IPS-20b (cell line): Measurements from ENCODE around the gene ABHD1.

Experiments used
- H3K27ac ChIP-seq: one replicate; pipeline ENCODE4 v1.5.1; 2013; ENCODE audit warnings: low read length
- H3K27me3 ChIP-seq: 2 replicates; pipeline ENCODE4 v1.6.1; 2013; ENCODE audit warnings: mild to moderate bottlenecking, low read length, inconsistent platforms; ENCODE audit not compliant: insufficient read depth
- H3K36me3 ChIP-seq: 2 replicates; pipeline ENCODE4 v1.6.1; 2013; ENCODE audit warnings: low read depth, mild to moderate bottlenecking, inconsistent platforms, low read length, moderate library complexity; ENCODE audit not compliant: insufficient read depth
- H3K4me1 ChIP-seq: 2 replicates; pipeline ENCODE4 v1.6.1; 2013; ENCODE audit warnings: mild to moderate bottlenecking, control low read depth, inconsistent platforms, low read length, moderate library complexity; ENCODE audit not compliant: insufficient read depth
- H3K4me3 ChIP-seq: 2 replicates; pipeline ENCODE4 v1.5.1; 2013; ENCODE audit warnings: mild to moderate bottlenecking, low read length, inconsistent platforms
- H3K9ac ChIP-seq: 2 replicates; pipeline ENCODE4 v1.6.1; 2013; ENCODE audit warnings: low read depth, mild to moderate bottlenecking, inconsistent platforms, low read length, moderate library complexity
- H3K9me3 ChIP-seq: 2 replicates; pipeline ENCODE4 v1.6.1; 2013; ENCODE audit warnings: mild to moderate bottlenecking, low read depth, low read length, inconsistent platforms; ENCODE audit not compliant: insufficient read depth

The ABHD1 gene

GRCh38 chr2:27082773-27083409, 40.7 kb upstream of the ABHD1 start:
- no peak overlapping the region for H3K27ac ChIP-seq
- no peaks in the 10 kb centered on the region for H3K9me3 ChIP-seq
- peaks cover 28% of the 10 kb centered on the region for H3K27me3 ChIP-seq
- H3K36me3 ChIP-seq, result no peaks in the 10 kb centered on the region
- peaks cover 11% of the 10 kb centered on the region; the same call in 1 of the 2 replicates for H3K4me1 ChIP-seq
- no peak overlapping the region for H3K4me3 ChIP-seq
- H3K9ac ChIP-seq, result no peak overlapping the region

- H3K36me3 ChIP-seq, result no peaks in the 10 kb centered on the region
- no peaks in the 10 kb centered on the region for H3K9me3 ChIP-seq
- peaks cover 30% of the 10 kb centered on the region for H3K27me3 ChIP-seq
- peaks cover 11% of the 10 kb centered on the region; the same call in 1 of the 2 replicates for H3K4me1 ChIP-seq
- H3K4me3 ChIP-seq, result no peak overlapping the region
- no peak overlapping the region for H3K9ac ChIP-seq
- no peak overlapping the region for H3K27ac ChIP-seq
Measured at GRCh38 chr2:27083410-27084296, 40.0 kb upstream of the ABHD1 start.

GRCh38 chr2:27084297-27085061, 39.1 kb upstream of the ABHD1 start:
- Histone ChIP-seq H3K9me3 (no peaks in the 10 kb centered on the region), H3K9ac (no peak overlapping the region), H3K4me3 (no peak overlapping the region), H3K4me1 (peaks cover 11% of the 10 kb centered on the region; the same call in 1 of the 2 replicates), H3K27me3 (peaks cover 30% of the 10 kb centered on the region), H3K36me3 (no peaks in the 10 kb centered on the region), H3K27ac (no peak overlapping the region)

- no peaks in the 10 kb centered on the region for H3K36me3 ChIP-seq
- H3K9ac ChIP-seq, result peak overlapping the region; percentile 71; the same call in 1 of the 2 replicates
- H3K4me3 ChIP-seq, result peak overlapping the region; percentile 73; the same call in 1 of the 2 replicates
- no peak overlapping the region for H3K27ac ChIP-seq
- H3K9me3 ChIP-seq, result no peaks in the 10 kb centered on the region
- peaks cover 11% of the 10 kb centered on the region; the same call in 1 of the 2 replicates for H3K4me1 ChIP-seq
- peaks cover 30% of the 10 kb centered on the region for H3K27me3 ChIP-seq
Measured at GRCh38 chr2:27085062-27085672, 38.4 kb upstream of the ABHD1 start.

- no peak overlapping the region for H3K27ac ChIP-seq
Measured at GRCh38 chr2:27085673-27086089, 37.9 kb upstream of the ABHD1 start.

GRCh38 chr2:27086090-27086723, 37.4 kb upstream of the ABHD1 start:
- H3K4me3 ChIP-seq, result peak overlapping the region; percentile 85
- H3K27ac ChIP-seq, result no peak overlapping the region
- H3K4me1 ChIP-seq, result peaks cover 11% of the 10 kb centered on the region; the same call in 1 of the 2 replicates
- no peaks in the 10 kb centered on the region for H3K36me3 ChIP-seq
- peaks cover 30% of the 10 kb centered on the region for H3K27me3 ChIP-seq
- H3K9ac ChIP-seq, result peak overlapping the region; percentile 71
- no peaks in the 10 kb centered on the region for H3K9me3 ChIP-seq

More at GRCh38 chr2:27085673-27086089, 37.9 kb upstream of the ABHD1 start:
- peak overlapping the region; percentile 71; the same call in 1 of the 2 replicates for H3K9ac ChIP-seq
- peaks cover 11% of the 10 kb centered on the region; the same call in 1 of the 2 replicates for H3K4me1 ChIP-seq
- peaks cover 30% of the 10 kb centered on the region for H3K27me3 ChIP-seq
- no peaks in the 10 kb centered on the region for H3K9me3 ChIP-seq
- peak overlapping the region; percentile 73 for H3K4me3 ChIP-seq
- H3K36me3 ChIP-seq, result no peaks in the 10 kb centered on the region

- H3K27ac ChIP-seq, result no peak within 1 kb of the TSS
- peak within 1 kb of the TSS; percentile 71 for H3K9ac ChIP-seq
- no peaks in the 10 kb centered on the region for H3K9me3 ChIP-seq
- no peaks in the 10 kb centered on the region for H3K36me3 ChIP-seq
- H3K27me3 ChIP-seq, result peaks cover 30% of the 10 kb centered on the region
- peaks cover 8% of the 10 kb centered on the region; the same call in 1 of the 2 replicates for H3K4me1 ChIP-seq
- H3K4me3 ChIP-seq, result peak within 1 kb of the TSS; percentile 85
Measured at GRCh38 chr2:27086724-27087593, 36.7 kb upstream of the ABHD1 start, which contains the start of gene KHK. Gene KHK, plus strand, starts transcription at chr2:27086772. Its CDS starts 488 bp downstream, at chr2:27087260.

- H3K9me3 ChIP-seq, result no peaks in the 10 kb centered on the region
- no peaks in the 10 kb centered on the region for H3K36me3 ChIP-seq
- peak overlapping the region; percentile 85 for H3K4me3 ChIP-seq
- H3K4me1 ChIP-seq, result peaks cover 8% of the 10 kb centered on the region; the same call in 1 of the 2 replicates
- H3K27me3 ChIP-seq, result peaks cover 30% of the 10 kb centered on the region
- no peak overlapping the region for H3K9ac ChIP-seq
- H3K27ac ChIP-seq, result no peak overlapping the region
Measured at GRCh38 chr2:27087823-27088410, 35.7 kb upstream of the ABHD1 start.

- Histone ChIP-seq H3K27me3 (peaks cover 30% of the 10 kb centered on the region), H3K27ac (no peak overlapping the region), H3K9ac (no peak overlapping the region), H3K4me3 (no peak overlapping the region), H3K36me3 (no peaks in the 10 kb centered on the region), H3K4me1 (peaks cover 8% of the 10 kb centered on the region; the same call in 1 of the 2 replicates), H3K9me3 (no peaks in the 10 kb centered on the region)
Measured at GRCh38 chr2:27088634-27089033, 35.0 kb upstream of the ABHD1 start.
